GM13976 (cell line): ENCODE measurements around the gene ENOSF1.

ENCODE experiments used
- DNase-seq: peaks from one replicate; pipeline ENCODE4 v3.0.0; 2012; ENCODE audit warnings: low spot score
- in situ Hi-C: fragments of 300-500 bp; cut with MboI; formaldehyde crosslinking; loops from one replicate; pipeline ENCODE4 v1.12.0; 2022; ENCODE audit warnings: low sequenced_read_pairs, mixed read lengths, inconsistent platforms; ENCODE audit not compliant: unreplicated experiment
- TF ChIP-seq, protein P1 (sequence below): IDR thresholded peaks from 2 replicates; pipeline ENCODE4 v1.5.1; 2012; ENCODE audit warnings: borderline replicate concordance, mild to moderate bottlenecking; ENCODE audit not compliant: insufficient read depth; ENCODE audit errors: extremely low read depth, missing control alignments, control extremely low read depth

The ENOSF1 gene

DNA sequence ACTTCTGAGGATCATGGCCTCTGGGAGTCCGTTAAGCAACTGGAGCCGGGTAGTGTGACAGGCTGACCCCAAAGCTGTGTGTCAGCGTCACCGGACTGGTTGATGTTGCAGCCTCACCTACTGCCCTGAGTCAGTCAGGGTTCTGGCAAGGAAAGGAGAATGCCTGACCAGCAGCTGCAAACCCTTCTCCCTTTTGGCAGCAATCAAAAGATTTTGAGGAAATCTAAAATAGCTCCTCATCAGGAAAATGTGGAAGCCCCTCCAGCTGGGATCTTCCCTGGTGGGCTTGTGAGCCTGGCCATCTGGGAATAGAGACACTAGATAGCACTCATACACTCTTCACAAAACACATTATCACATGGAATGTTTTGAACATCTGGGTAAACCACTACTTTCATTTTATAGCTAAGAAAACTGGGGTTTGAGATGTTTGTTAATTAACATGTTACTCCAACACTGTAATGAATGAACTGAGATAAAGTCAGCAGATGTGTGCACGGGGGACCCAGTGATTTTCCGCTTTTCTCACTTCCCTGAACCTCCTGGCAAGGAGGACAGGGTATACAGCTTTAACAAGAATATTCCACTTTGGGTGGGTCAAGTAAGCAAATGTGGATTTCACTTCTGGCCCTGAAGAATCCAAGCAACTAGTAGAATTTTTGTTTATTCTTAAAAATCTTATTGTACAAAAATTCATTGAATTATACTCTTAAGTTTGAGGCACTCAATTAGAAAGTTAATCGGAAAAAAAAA, 91.0 kb downstream of the ENOSF1 start:
- TF ChIP-seq, protein P1, sequence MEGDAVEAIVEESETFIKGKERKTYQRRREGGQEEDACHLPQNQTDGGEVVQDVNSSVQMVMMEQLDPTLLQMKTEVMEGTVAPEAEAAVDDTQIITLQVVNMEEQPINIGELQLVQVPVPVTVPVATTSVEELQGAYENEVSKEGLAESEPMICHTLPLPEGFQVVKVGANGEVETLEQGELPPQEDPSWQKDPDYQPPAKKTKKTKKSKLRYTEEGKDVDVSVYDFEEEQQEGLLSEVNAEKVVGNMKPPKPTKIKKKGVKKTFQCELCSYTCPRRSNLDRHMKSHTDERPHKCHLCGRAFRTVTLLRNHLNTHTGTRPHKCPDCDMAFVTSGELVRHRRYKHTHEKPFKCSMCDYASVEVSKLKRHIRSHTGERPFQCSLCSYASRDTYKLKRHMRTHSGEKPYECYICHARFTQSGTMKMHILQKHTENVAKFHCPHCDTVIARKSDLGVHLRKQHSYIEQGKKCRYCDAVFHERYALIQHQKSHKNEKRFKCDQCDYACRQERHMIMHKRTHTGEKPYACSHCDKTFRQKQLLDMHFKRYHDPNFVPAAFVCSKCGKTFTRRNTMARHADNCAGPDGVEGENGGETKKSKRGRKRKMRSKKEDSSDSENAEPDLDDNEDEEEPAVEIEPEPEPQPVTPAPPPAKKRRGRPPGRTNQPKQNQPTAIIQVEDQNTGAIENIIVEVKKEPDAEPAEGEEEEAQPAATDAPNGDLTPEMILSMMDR: no peak
- no peak for DNase-seq
- in situ Hi-C loops: loop anchor here (10.0 kb wide), 1 partner anchor 213 kb away; no protein-coding TSS in a partner anchor
